ENCODE data around the gene PIP5K1B.

DNA sequence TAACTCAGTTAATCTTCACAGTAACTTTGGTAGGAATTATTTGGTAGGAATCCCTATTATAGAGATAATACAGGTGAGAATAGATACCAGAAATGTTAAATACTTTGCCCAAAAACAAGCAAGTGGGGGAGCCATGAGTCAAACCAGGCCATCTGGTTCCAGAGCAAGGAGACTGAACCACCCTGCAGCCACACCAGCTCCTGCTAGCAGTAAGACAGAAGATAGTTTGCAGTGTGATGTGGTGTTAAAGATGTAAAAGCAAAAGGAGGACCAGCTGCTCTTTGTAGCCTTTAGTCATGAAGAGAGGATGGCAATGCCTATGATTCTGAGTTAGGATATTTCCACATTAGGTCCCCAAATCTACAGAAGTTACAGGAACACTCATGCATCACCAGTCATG lies 207.5 kb downstream of the PIP5K1B start:
- TF ChIP-seq, protein P1, sequence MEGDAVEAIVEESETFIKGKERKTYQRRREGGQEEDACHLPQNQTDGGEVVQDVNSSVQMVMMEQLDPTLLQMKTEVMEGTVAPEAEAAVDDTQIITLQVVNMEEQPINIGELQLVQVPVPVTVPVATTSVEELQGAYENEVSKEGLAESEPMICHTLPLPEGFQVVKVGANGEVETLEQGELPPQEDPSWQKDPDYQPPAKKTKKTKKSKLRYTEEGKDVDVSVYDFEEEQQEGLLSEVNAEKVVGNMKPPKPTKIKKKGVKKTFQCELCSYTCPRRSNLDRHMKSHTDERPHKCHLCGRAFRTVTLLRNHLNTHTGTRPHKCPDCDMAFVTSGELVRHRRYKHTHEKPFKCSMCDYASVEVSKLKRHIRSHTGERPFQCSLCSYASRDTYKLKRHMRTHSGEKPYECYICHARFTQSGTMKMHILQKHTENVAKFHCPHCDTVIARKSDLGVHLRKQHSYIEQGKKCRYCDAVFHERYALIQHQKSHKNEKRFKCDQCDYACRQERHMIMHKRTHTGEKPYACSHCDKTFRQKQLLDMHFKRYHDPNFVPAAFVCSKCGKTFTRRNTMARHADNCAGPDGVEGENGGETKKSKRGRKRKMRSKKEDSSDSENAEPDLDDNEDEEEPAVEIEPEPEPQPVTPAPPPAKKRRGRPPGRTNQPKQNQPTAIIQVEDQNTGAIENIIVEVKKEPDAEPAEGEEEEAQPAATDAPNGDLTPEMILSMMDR (IDR thresholded peaks at IDR 0.05): no peak
- TF ChIP-seq EZH2 (IDR thresholded peaks at IDR 0.05; ENCODE audit: borderline replicate concordance, insufficient read depth, low read depth, low read length, poor library complexity, severe bottlenecking): no peak

Measured in B cell (primary cell).